ENCODE data around the gene IL22RA1.

GRCh38 chr1:24075946-24076345 is 67.0 kb downstream of the IL22RA1 start:
- no peak for TF ChIP-seq POLR2AphosphoS5 (IDR thresholded peaks at IDR 0.05)
- TF ChIP-seq CTCF (IDR thresholded peaks at IDR 0.05; ENCODE audit: poor library complexity, severe bottlenecking), result no peak
